GM06990 (cell line): ENCODE results near the gene GRID1.
A peak's percentile ranks its signal among the peaks of the same experiment; 100 is the strongest.
"Not testable (repeated sequence)": the region's sequence is repeated elsewhere in the genome, so short reads cannot be mapped to it uniquely, and the experiment has no call there.

Experiments used
- DNase-seq: peaks from one replicate; pipeline ENCODE4 v3.0.0-alpha.2; 2011; ENCODE audit not compliant: insufficient read length; ENCODE audit errors: extremely low read depth
- H3K27me3 ChIP-seq: replicated peaks from 2 replicates; pipeline ENCODE4 v1.6.0; 2011; ENCODE audit warnings: low read length; ENCODE audit not compliant: control insufficient read depth, insufficient read depth
- H3K36me3 ChIP-seq: 2 replicates; pipeline ENCODE4 v1.5.1; 2011; ENCODE audit warnings: low read length; ENCODE audit not compliant: control insufficient read depth, insufficient read depth
- H3K4me3 ChIP-seq: replicated peaks from 2 replicates; pipeline ENCODE4 v1.5.1; 2011; ENCODE audit warnings: low read depth, mild to moderate bottlenecking, control low read depth, low read length
- CTCF ChIP-seq: IDR thresholded peaks from 2 replicates; pipeline ENCODE4 v1.5.1; 2011; ENCODE audit warnings: low read length, control low read depth, mild to moderate bottlenecking, inconsistent platforms; ENCODE audit not compliant: insufficient read depth, poor library complexity, severe bottlenecking

GRID1 gene

GRCh38 chr10:86113044-86113443 is 253.6 kb downstream of the GRID1 start:
- Histone ChIP-seq H3K27me3 (no peaks in the 10 kb centered on the region), H3K4me3 (no peak overlapping the region), H3K36me3 (no peaks in the 10 kb centered on the region)
- DNase-seq = no peak
- no peak for TF ChIP-seq CTCF

- DNase-seq = no peak
These were observed 254.6 kb downstream of the GRID1 start for GRCh38 chr10:86111902-86112545.

GRCh38 chr10:86110156-86110786 is 256.3 kb downstream of the GRID1 start:
- peak; percentile 50 for TF ChIP-seq CTCF
- DNase-seq = no peak

More at GRCh38 chr10:86111902-86112545, 254.6 kb downstream of the GRID1 start:
- TF ChIP-seq CTCF = no peak
- H3K4me3 ChIP-seq = no peak overlapping the region
- no peaks in the 10 kb centered on the region for H3K36me3 ChIP-seq
- no peaks in the 10 kb centered on the region for H3K27me3 ChIP-seq

GRCh38 chr10:86109421-86109820 is 257.2 kb downstream of the GRID1 start:
- no peak for TF ChIP-seq CTCF
- Histone ChIP-seq H3K36me3 (no peaks in the 10 kb centered on the region), H3K27me3 (no peaks in the 10 kb centered on the region; the same call in 1 of the 2 replicates), H3K4me3 (no peak overlapping the region)
- DNase-seq = no peak

More at GRCh38 chr10:86110156-86110786, 256.3 kb downstream of the GRID1 start:
- no peak overlapping the region for H3K4me3 ChIP-seq
- no peaks in the 10 kb centered on the region for H3K36me3 ChIP-seq
- no peaks in the 10 kb centered on the region; the same call in 1 of the 2 replicates for H3K27me3 ChIP-seq

GRCh38 chr10:86108696-86109095 is 257.9 kb downstream of the GRID1 start:
- Histone ChIP-seq H3K27me3 (no peaks in the 10 kb centered on the region; the same call in 1 of the 2 replicates), H3K4me3 (no peak overlapping the region), H3K36me3 (no peaks in the 10 kb centered on the region)
- TF ChIP-seq CTCF = no peak
- no peak for DNase-seq

GRCh38 chr10:86107611-86108310 is 258.8 kb downstream of the GRID1 start:
- DNase-seq, H3K4me3 ChIP-seq, H3K36me3 ChIP-seq, H3K27me3 ChIP-seq: not testable (repeated sequence)
